ENCODE data around the gene MYL11.
"Not testable (repeated sequence)": the region's sequence is repeated elsewhere in the genome, so short reads cannot be mapped to it uniquely, and the experiment has no call there.

Gene MYL11

GRCh38 chr16:30342751-30343490 is 31.7 kb upstream of the MYL11 start:
- no peak for DNase-seq
- H3K27me3 ChIP-seq, result no peaks in the 10 kb centered on the region
- H3K4me1 ChIP-seq, result no peaks in the 10 kb centered on the region
- H3K36me3 ChIP-seq, result no peaks in the 10 kb centered on the region
- no peak for TF ChIP-seq CTCF (IDR thresholded peaks at IDR 0.05; ENCODE audit: low read depth, low read length)
- no peak overlapping the region for H3K4me3 ChIP-seq (ENCODE audit: low read depth, low read length)
- H3K9me3 ChIP-seq, result no peaks in the 10 kb centered on the region

- not testable (repeated sequence) for H3K9me3 ChIP-seq; H3K4me1 ChIP-seq; H3K4me3 ChIP-seq (ENCODE audit: low read depth, low read length); H3K27me3 ChIP-seq; DNase-seq; H3K36me3 ChIP-seq
Measured at GRCh38 chr16:30343491-30343820, 31.1 kb upstream of the MYL11 start.

- H3K36me3 ChIP-seq, result peaks cover 11% of the 10 kb centered on the region
- no peaks in the 10 kb centered on the region for H3K27me3 ChIP-seq
- DNase-seq, result no peak
- no peaks in the 10 kb centered on the region for H3K9me3 ChIP-seq
- TF ChIP-seq CTCF (IDR thresholded peaks at IDR 0.05; ENCODE audit: low read depth, low read length), result no peak
- no peaks in the 10 kb centered on the region for H3K4me1 ChIP-seq
- no peak overlapping the region for H3K4me3 ChIP-seq (ENCODE audit: low read depth, low read length)
Measured at GRCh38 chr16:30346286-30346685, 28.3 kb upstream of the MYL11 start.

GRCh38 chr16:30348113-30348512 is 26.5 kb upstream of the MYL11 start:
- H3K4me3 ChIP-seq (ENCODE audit: low read depth, low read length), result no peak overlapping the region
- no peaks in the 10 kb centered on the region for H3K4me1 ChIP-seq
- peaks cover 27% of the 10 kb centered on the region for H3K36me3 ChIP-seq
- no peaks in the 10 kb centered on the region for H3K9me3 ChIP-seq
- no peak for TF ChIP-seq CTCF (IDR thresholded peaks at IDR 0.05; ENCODE audit: low read depth, low read length)
- no peaks in the 10 kb centered on the region for H3K27me3 ChIP-seq
- DNase-seq, result no peak

DNA sequence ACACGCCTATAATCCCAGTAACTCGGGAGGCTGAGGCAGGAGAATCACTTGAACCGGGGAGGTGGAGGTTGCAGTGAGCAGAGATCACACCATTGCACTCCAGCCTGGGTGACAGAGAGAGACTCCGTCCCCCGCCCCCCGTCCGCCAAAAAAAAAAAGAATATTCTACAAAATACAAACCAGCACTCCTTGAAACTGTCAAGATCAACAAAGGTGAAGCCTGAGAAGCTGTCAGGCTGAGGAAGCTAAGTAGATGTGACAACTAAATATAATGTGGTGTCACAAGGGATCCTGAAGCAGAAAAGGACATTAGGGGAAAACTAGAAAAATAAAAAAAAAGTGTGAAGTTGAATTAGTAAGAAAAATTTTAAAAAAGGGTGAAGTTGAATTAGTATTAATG is 25.7 kb upstream of the MYL11 start:
- DNase-seq, result no peak
- no peaks in the 10 kb centered on the region for H3K4me1 ChIP-seq
- no peaks in the 10 kb centered on the region for H3K27me3 ChIP-seq
- H3K36me3 ChIP-seq, result peaks cover 35% of the 10 kb centered on the region
- no peaks in the 10 kb centered on the region for H3K9me3 ChIP-seq
- no peak overlapping the region for H3K4me3 ChIP-seq (ENCODE audit: low read depth, low read length)
- TF ChIP-seq CTCF (IDR thresholded peaks at IDR 0.05; ENCODE audit: low read depth, low read length), result no peak

DNA sequence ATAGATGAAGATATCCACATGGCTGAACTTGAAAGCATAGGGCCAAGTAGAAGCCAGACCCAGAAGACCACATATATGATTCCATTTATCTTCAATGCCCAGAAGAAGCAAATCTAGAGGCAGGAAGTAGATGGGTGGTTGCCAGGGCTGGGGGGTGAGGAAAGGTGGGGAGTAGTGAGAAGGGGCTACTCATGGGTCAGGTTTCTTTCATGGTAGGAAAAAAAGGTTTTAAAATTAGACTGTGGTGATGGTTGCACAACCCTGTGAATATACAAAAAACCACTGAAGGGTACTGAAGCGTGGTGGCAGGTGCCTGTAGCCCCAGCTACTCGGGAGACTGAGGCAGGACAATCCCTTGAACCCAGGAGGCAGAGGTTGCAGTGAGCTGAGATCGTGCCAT is 24.9 kb upstream of the MYL11 start:
- Histone ChIP-seq H3K9me3 (no peaks in the 10 kb centered on the region), H3K4me3 (ENCODE audit: low read depth, low read length) (no peak overlapping the region), H3K27me3 (no peaks in the 10 kb centered on the region), H3K4me1 (no peaks in the 10 kb centered on the region), H3K36me3 (peaks cover 37% of the 10 kb centered on the region)
- no peak for DNase-seq
- TF ChIP-seq CTCF (IDR thresholded peaks at IDR 0.05; ENCODE audit: low read depth, low read length), result no peak

Data from BE2C (cell line).